WTC11 (cell line): ENCODE measurements around the gene RNF212. TPM values are rescaled to one million over a fixed set of nuclear protein-coding genes. Genes with fewer than 3 reads are reported as not detected.

Experiments
- ATAC-seq: fragments of 200-7000 bp; cut with Tn5 transposase; 2 replicates; pipeline ENCODE4 v1.10.0; 2021; ENCODE audit warnings: mild to moderate bottlenecking, moderate library complexity
- CTCF ChIA-PET: fragments of 300-600 bp; sonication (Branson Sonifier 250); formaldehyde crosslinking; loops from one replicate; lab custom pipeline; 2021; ENCODE audit warnings: antibody characterized with exemption; lab: Charles Lee
- POLR2A ChIA-PET: fragments of 350-600 bp; sonication (Branson Sonifier 250); formaldehyde crosslinking; loops from one replicate; lab custom pipeline; 2021; ENCODE audit warnings: antibody characterized with exemption; lab: Charles Lee
- DNase-seq: peaks from one replicate; pipeline ENCODE4 v3.0.0; 2021; ENCODE audit warnings: low spot score
- H3K27ac Mint-ChIP-seq: 2 replicates; pipeline ENCODE4 v1.8.0; 2021; ENCODE audit warnings: mixed read lengths
- H3K27me3 Mint-ChIP-seq: 2 replicates; pipeline ENCODE4 v1.8.0; 2021; ENCODE audit warnings: low read depth, mild to moderate bottlenecking, moderate library complexity, mixed read lengths
- H3K36me3 Mint-ChIP-seq: 2 replicates; pipeline ENCODE4 v1.8.0; 2021; ENCODE audit warnings: mixed read lengths
- H3K4me1 Mint-ChIP-seq: 2 replicates; pipeline ENCODE4 v1.8.0; 2022; ENCODE audit warnings: mixed read lengths
- H3K4me3 Mint-ChIP-seq: 2 replicates; pipeline ENCODE4 v1.8.0; 2021; ENCODE audit warnings: mild to moderate bottlenecking, moderate library complexity, mixed read lengths
- H3K9me3 Mint-ChIP-seq: 2 replicates; pipeline ENCODE4 v1.8.0; 2021; ENCODE audit warnings: mixed read lengths
- CREM ChIP-seq: sonication (generic); formaldehyde crosslinking; IDR thresholded peaks from 2 replicates; pipeline ENCODE4 v1.8.1; 2022; ENCODE audit warnings: mild to moderate bottlenecking, missing genetic modification reagents, moderate library complexity
- ELF4 ChIP-seq: sonication (generic); formaldehyde crosslinking; IDR thresholded peaks from 2 replicates; pipeline ENCODE4 v1.8.1; 2022; ENCODE audit warnings: low read depth, mild to moderate bottlenecking, moderate library complexity, missing genetic modification reagents
- GRHL2 ChIP-seq: fragments of 250-450 bp; sonication (Bioruptor Pico); IDR thresholded peaks from 2 replicates; pipeline ENCODE4 v1.8.0; 2022; ENCODE audit warnings: mild to moderate bottlenecking, moderate library complexity; ENCODE audit not compliant: insufficient replicate concordance, severe bottlenecking
- OVOL2 ChIP-seq: fragments of 250-450 bp; sonication (Bioruptor Pico); IDR thresholded peaks from 2 replicates; pipeline ENCODE4 v1.9.0; 2021; ENCODE audit warnings: mild to moderate bottlenecking, borderline replicate concordance
- PRRX2 ChIP-seq: fragments of 250-450 bp; sonication (Bioruptor Pico); IDR thresholded peaks from 2 replicates; pipeline ENCODE4 v1.8.0; 2021; ENCODE audit warnings: mild to moderate bottlenecking
- SMAD3 ChIP-seq: sonication (generic); formaldehyde crosslinking; IDR thresholded peaks from 2 replicates; pipeline ENCODE4 v1.8.0; 2022; ENCODE audit warnings: missing genetic modification reagents, mild to moderate bottlenecking, borderline replicate concordance
- SP1 ChIP-seq: sonication (generic); formaldehyde crosslinking; conservative IDR thresholded peaks from 2 replicates; pipeline ENCODE4 v1.8.1; 2022; ENCODE audit warnings: missing genetic modification reagents
- ZBTB21 ChIP-seq: sonication (generic); formaldehyde crosslinking; IDR thresholded peaks from 2 replicates; pipeline ENCODE4 v1.8.1; 2023; ENCODE audit warnings: mild to moderate bottlenecking, missing genetic modification reagents, borderline replicate concordance
- ZBTB43 ChIP-seq: sonication (generic); formaldehyde crosslinking; IDR thresholded peaks from 2 replicates; pipeline ENCODE4 v1.8.1; 2023; ENCODE audit warnings: mild to moderate bottlenecking, missing genetic modification reagents
- ZNF121 ChIP-seq: sonication (generic); formaldehyde crosslinking; IDR thresholded peaks from 2 replicates; pipeline ENCODE4 v1.8.0; 2023; ENCODE audit warnings: missing genetic modification reagents
- ZNF232 ChIP-seq: sonication (generic); formaldehyde crosslinking; IDR thresholded peaks from 2 replicates; pipeline ENCODE4 v1.8.0; 2022; ENCODE audit warnings: mild to moderate bottlenecking, missing genetic modification reagents
- ZNF263 ChIP-seq: sonication (generic); formaldehyde crosslinking; IDR thresholded peaks from 2 replicates; pipeline ENCODE4 v1.8.1; 2022; ENCODE audit warnings: low read depth, mild to moderate bottlenecking, moderate library complexity, missing genetic modification reagents
- total RNA-seq: library from RNA; stranded (reverse); gene quantifications from 3 replicates; pipeline ENCODE4 v1.2.3, GENCODE V29; 2021
- TF ChIP-seq, protein P1 (sequence below): sonication (generic); formaldehyde crosslinking; IDR thresholded peaks from 2 replicates; pipeline ENCODE4 v1.8.1; 2023; ENCODE audit warnings: mild to moderate bottlenecking, missing genetic modification reagents, moderate library complexity
- TF ChIP-seq, protein P2 (sequence below): sonication (generic); formaldehyde crosslinking; IDR thresholded peaks from 2 replicates; pipeline ENCODE4 v1.8.0; 2022; ENCODE audit warnings: missing genetic modification reagents
- TF ChIP-seq, protein P3 (sequence below): fragments of 250-450 bp; sonication (Bioruptor Pico); IDR thresholded peaks from 2 replicates; pipeline ENCODE4 v2.1.2; 2022; ENCODE audit warnings: mild to moderate bottlenecking, moderate library complexity

RNF212 gene
- total RNA-seq, 1 experiment from 2014 or later: 1.0 TPM

DNA sequence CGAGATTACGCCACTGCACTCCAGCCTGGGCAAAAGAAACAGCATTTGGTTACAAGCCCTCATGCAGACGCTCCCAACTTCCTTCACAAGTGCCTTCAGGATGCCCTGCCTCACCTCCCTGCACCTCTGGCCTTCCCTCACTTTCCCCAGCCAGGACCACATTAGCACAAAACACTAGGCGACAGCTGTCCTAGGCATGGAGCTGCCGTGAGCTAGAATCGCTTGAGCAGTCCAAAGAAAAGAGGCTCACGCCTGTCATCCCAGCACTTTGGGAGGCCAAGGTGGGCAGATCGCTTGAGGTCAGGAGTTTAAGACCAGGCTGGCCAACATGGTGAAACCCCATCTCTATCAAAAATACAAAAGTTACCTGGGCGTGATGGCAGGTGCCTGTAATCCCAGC, 15.8 kb downstream of the RNF212 start (continued):
- TF ChIP-seq SP1 (CRISPR knock-in tag): no peak
- TF ChIP-seq OVOL2: no peak
- TF ChIP-seq, all 79 proteins: peak for 0

GRCh38 chr4:1096841-1097240, 16.5 kb downstream of the RNF212 start:
- ATAC-seq: no peak

GRCh38 chr4:1094336-1094690, 19.1 kb downstream of the RNF212 start:
- H3K4me1 Mint-ChIP-seq: no peaks in the 10 kb centered on the region
- H3K4me3 Mint-ChIP-seq: no peak overlapping the region
- ChIA-PET POLR2A (no interaction called here), CTCF (no interaction called here)
- DNase-seq (no peak), ATAC-seq (no peak)
- H3K27ac Mint-ChIP-seq: no peak overlapping the region
- peaks cover 5% of the 10 kb centered on the region for H3K9me3 Mint-ChIP-seq
- H3K27me3 Mint-ChIP-seq: peaks cover 2% of the 10 kb centered on the region
- no peaks in the 10 kb centered on the region for H3K36me3 Mint-ChIP-seq
- TF ChIP-seq ZNF263 (CRISPR knock-in tag): no peak
- TF ChIP-seq, protein P1, sequence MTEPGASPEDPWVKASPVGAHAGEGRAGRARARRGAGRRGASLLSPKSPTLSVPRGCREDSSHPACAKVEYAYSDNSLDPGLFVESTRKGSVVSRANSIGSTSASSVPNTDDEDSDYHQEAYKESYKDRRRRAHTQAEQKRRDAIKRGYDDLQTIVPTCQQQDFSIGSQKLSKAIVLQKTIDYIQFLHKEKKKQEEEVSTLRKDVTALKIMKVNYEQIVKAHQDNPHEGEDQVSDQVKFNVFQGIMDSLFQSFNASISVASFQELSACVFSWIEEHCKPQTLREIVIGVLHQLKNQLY (CRISPR knock-in tag): no peak
- TF ChIP-seq, protein P2, sequence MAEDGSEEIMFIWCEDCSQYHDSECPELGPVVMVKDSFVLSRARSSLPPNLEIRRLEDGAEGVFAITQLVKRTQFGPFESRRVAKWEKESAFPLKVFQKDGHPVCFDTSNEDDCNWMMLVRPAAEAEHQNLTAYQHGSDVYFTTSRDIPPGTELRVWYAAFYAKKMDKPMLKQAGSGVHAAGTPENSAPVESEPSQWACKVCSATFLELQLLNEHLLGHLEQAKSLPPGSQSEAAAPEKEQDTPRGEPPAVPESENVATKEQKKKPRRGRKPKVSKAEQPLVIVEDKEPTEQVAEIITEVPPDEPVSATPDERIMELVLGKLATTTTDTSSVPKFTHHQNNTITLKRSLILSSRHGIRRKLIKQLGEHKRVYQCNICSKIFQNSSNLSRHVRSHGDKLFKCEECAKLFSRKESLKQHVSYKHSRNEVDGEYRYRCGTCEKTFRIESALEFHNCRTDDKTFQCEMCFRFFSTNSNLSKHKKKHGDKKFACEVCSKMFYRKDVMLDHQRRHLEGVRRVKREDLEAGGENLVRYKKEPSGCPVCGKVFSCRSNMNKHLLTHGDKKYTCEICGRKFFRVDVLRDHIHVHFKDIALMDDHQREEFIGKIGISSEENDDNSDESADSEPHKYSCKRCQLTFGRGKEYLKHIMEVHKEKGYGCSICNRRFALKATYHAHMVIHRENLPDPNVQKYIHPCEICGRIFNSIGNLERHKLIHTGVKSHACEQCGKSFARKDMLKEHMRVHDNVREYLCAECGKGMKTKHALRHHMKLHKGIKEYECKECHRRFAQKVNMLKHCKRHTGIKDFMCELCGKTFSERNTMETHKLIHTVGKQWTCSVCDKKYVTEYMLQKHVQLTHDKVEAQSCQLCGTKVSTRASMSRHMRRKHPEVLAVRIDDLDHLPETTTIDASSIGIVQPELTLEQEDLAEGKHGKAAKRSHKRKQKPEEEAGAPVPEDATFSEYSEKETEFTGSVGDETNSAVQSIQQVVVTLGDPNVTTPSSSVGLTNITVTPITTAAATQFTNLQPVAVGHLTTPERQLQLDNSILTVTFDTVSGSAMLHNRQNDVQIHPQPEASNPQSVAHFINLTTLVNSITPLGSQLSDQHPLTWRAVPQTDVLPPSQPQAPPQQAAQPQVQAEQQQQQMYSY (CRISPR knock-in tag): no peak
- TF ChIP-seq ZNF232 (CRISPR knock-in tag): no peak
- TF ChIP-seq GRHL2 (CRISPR knock-in tag): no peak
- no peak for TF ChIP-seq SMAD3 (CRISPR knock-in tag)

More at GRCh38 chr4:1096841-1097240, 16.5 kb downstream of the RNF212 start:
- ChIA-PET CTCF (no interaction called here), POLR2A (no interaction called here)
- no peaks in the 10 kb centered on the region for H3K27me3 Mint-ChIP-seq
- H3K9me3 Mint-ChIP-seq: peaks cover 2% of the 10 kb centered on the region; the same call in 1 of the 2 replicates
- H3K4me3 Mint-ChIP-seq: no peak overlapping the region
- H3K4me1 Mint-ChIP-seq: no peaks in the 10 kb centered on the region
- no peak for DNase-seq
- no peak for TF ChIP-seq ZBTB21 (CRISPR knock-in tag)
- TF ChIP-seq, protein P3, sequence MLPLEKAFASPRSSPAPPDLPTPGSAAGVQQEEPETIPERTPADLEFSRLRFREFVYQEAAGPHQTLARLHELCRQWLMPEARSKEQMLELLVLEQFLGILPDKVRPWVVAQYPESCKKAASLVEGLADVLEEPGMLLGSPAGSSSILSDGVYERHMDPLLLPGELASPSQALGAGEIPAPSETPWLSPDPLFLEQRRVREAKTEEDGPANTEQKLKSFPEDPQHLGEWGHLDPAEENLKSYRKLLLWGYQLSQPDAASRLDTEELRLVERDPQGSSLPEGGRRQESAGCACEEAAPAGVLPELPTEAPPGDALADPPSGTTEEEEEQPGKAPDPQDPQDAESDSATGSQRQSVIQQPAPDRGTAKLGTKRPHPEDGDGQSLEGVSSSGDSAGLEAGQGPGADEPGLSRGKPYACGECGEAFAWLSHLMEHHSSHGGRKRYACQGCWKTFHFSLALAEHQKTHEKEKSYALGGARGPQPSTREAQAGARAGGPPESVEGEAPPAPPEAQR (CRISPR knock-in tag): no peak
- TF ChIP-seq, all 79 proteins: peak for 0
- Mint-ChIP-seq H3K36me3 (no peaks in the 10 kb centered on the region), H3K27ac (no peak overlapping the region)

- H3K4me3 Mint-ChIP-seq: no peak overlapping the region
- no peaks in the 10 kb centered on the region for H3K4me1 Mint-ChIP-seq
- no peak for ATAC-seq
- no peak for DNase-seq
- no peak overlapping the region for H3K27ac Mint-ChIP-seq
- CTCF ChIA-PET: interaction anchor here (1.2 to 2.1 kb wide), 3 partner anchors 9 to 38 kb away, joined by 3 to 11 read pairs (median 10); no protein-coding TSS in a partner anchor
- peaks cover 3% of the 10 kb centered on the region; the same call in 1 of the 2 replicates for H3K36me3 Mint-ChIP-seq
- no peak for TF ChIP-seq CREM (CRISPR knock-in tag)
- TF ChIP-seq PRRX2: no peak
- TF ChIP-seq ELF4 (CRISPR knock-in tag): no peak
- TF ChIP-seq ZNF121 (CRISPR knock-in tag): no peak
- TF ChIP-seq, protein P3 (CRISPR knock-in tag): no peak
- TF ChIP-seq ZBTB43: no peak
- TF ChIP-seq, all 79 proteins: peak for 0
- peaks cover 5% of the 10 kb centered on the region for H3K27me3 Mint-ChIP-seq
- H3K9me3 Mint-ChIP-seq: peaks cover 8% of the 10 kb centered on the region
- POLR2A ChIA-PET: no interaction called here
These were observed 19.7 kb downstream of the RNF212 start for GRCh38 chr4:1093391-1094335.
